ENCODE results near the gene CBLN2.

Gene CBLN2

DNA sequence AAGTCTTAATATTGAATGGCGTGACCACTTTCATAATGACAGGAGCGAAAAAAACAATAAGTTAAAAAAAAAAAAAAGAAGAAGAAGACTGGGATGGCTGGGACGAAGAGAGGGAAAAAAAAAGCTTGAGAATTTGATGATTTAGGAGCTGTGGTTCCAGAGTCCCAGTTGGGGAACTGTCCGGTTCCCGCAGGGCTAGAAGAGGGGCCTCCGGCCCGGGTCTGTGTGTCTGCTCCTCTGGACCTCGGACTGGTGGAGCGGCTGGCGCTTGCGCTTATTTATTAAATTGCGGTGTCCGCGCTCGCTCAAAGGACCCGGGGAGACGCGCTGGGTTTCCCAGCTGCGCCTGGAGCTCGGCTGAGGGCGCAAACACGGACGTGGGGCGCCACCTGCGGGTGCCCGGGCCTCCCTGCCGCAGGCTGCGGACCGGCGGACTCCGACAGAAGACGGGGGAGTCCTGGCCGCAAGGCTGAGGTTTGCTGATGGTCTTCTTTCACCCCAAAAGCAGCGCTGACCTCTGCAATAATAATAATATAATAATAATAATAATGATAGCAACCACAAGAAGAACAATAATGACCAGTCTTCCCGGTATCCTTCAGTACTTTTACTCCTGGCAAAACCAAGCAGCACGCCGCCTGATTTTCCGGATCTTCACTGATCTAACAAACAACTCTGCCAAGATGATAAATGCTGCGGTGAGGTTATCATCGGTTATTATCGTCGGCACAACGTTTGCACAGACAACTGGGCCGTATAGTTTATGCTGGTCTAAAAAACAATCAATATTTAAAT is at the start of gene CBLN2:
Gene CBLN2 (minus strand): TSS at position 251 of the 795 bp plus-strand sequence. CDS start 2,182 bp downstream, outside the sequence.
- TF ChIP-seq, protein P1, sequence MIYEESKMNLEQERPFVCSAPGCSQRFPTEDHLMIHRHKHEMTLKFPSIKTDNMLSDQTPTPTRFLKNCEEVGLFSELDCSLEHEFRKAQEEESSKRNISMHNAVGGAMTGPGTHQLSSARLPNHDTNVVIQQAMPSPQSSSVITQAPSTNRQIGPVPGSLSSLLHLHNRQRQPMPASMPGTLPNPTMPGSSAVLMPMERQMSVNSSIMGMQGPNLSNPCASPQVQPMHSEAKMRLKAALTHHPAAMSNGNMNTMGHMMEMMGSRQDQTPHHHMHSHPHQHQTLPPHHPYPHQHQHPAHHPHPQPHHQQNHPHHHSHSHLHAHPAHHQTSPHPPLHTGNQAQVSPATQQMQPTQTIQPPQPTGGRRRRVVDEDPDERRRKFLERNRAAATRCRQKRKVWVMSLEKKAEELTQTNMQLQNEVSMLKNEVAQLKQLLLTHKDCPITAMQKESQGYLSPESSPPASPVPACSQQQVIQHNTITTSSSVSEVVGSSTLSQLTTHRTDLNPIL (CRISPR knock-in tag; IDR thresholded peaks at IDR 0.05; ENCODE audit: low read depth) = no peak
- no peak for TF ChIP-seq TCF4 (CRISPR knock-in tag; IDR thresholded peaks at IDR 0.05; ENCODE audit: borderline replicate concordance)
- TF ChIP-seq ZFP30 (CRISPR knock-in tag; IDR thresholded peaks at IDR 0.05) = no peak
- TF ChIP-seq ZFP3 (CRISPR knock-in tag; IDR thresholded peaks at IDR 0.05) = peak; percentile 83; the same call in 1 of the 2 replicates
- ATAC-seq = peak; percentile 97

DNA sequence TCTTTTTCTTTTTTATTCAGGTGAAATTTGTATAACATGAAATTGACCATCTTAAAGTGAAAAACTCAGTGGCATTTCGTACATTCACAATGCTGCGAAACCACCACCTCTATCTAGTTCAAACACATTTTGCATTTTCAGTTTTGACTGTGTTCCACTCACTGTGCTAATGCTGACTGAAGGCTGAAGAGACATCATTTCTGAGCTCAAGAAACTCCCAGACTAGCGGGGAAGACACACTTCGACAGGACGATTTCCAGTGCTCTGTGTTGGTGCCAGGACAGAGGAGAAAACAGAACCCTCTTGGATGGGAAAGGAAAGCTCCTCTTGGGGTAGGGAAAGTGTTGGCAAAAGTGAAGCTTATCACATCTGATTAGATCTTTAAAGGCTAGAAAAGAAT is 44.2 kb upstream of the CBLN2 start:
- ATAC-seq = no peak
- TF ChIP-seq ZNF565 (CRISPR knock-in tag; conservative IDR thresholded peaks at IDR 0.05; ENCODE audit: low read depth) = no peak
- no peak for TF ChIP-seq TOX (CRISPR knock-in tag; IDR thresholded peaks at IDR 0.05; ENCODE audit: borderline replicate concordance)
- no peak for TF ChIP-seq ZFP3 (CRISPR knock-in tag; IDR thresholded peaks at IDR 0.05)
- no peak for TF ChIP-seq SNAI2 (CRISPR knock-in tag; IDR thresholded peaks at IDR 0.05)
- no peak for TF ChIP-seq CSDC2 (CRISPR knock-in tag; IDR thresholded peaks at IDR 0.05)
- TF ChIP-seq GLIS3 (CRISPR knock-in tag; IDR thresholded peaks at IDR 0.05) = no peak
- TF ChIP-seq, protein P2, sequence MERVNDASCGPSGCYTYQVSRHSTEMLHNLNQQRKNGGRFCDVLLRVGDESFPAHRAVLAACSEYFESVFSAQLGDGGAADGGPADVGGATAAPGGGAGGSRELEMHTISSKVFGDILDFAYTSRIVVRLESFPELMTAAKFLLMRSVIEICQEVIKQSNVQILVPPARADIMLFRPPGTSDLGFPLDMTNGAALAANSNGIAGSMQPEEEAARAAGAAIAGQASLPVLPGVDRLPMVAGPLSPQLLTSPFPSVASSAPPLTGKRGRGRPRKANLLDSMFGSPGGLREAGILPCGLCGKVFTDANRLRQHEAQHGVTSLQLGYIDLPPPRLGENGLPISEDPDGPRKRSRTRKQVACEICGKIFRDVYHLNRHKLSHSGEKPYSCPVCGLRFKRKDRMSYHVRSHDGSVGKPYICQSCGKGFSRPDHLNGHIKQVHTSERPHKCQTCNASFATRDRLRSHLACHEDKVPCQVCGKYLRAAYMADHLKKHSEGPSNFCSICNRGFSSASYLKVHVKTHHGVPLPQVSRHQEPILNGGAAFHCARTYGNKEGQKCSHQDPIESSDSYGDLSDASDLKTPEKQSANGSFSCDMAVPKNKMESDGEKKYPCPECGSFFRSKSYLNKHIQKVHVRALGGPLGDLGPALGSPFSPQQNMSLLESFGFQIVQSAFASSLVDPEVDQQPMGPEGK (CRISPR knock-in tag; IDR thresholded peaks at IDR 0.05; ENCODE audit: borderline replicate concordance) = no peak
- TF ChIP-seq ZFP30 (CRISPR knock-in tag; IDR thresholded peaks at IDR 0.05) = no peak
- TF ChIP-seq ARNTL (CRISPR knock-in tag; IDR thresholded peaks at IDR 0.05; ENCODE audit: borderline replicate concordance, low read depth) = no peak
- TF ChIP-seq, protein P3, sequence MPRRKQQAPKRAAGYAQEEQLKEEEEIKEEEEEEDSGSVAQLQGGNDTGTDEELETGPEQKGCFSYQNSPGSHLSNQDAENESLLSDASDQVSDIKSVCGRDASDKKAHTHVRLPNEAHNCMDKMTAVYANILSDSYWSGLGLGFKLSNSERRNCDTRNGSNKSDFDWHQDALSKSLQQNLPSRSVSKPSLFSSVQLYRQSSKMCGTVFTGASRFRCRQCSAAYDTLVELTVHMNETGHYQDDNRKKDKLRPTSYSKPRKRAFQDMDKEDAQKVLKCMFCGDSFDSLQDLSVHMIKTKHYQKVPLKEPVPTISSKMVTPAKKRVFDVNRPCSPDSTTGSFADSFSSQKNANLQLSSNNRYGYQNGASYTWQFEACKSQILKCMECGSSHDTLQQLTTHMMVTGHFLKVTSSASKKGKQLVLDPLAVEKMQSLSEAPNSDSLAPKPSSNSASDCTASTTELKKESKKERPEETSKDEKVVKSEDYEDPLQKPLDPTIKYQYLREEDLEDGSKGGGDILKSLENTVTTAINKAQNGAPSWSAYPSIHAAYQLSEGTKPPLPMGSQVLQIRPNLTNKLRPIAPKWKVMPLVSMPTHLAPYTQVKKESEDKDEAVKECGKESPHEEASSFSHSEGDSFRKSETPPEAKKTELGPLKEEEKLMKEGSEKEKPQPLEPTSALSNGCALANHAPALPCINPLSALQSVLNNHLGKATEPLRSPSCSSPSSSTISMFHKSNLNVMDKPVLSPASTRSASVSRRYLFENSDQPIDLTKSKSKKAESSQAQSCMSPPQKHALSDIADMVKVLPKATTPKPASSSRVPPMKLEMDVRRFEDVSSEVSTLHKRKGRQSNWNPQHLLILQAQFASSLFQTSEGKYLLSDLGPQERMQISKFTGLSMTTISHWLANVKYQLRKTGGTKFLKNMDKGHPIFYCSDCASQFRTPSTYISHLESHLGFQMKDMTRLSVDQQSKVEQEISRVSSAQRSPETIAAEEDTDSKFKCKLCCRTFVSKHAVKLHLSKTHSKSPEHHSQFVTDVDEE (CRISPR knock-in tag; IDR thresholded peaks at IDR 0.05) = no peak
- no peak for TF ChIP-seq RARB (CRISPR knock-in tag; IDR thresholded peaks at IDR 0.05)

DNA sequence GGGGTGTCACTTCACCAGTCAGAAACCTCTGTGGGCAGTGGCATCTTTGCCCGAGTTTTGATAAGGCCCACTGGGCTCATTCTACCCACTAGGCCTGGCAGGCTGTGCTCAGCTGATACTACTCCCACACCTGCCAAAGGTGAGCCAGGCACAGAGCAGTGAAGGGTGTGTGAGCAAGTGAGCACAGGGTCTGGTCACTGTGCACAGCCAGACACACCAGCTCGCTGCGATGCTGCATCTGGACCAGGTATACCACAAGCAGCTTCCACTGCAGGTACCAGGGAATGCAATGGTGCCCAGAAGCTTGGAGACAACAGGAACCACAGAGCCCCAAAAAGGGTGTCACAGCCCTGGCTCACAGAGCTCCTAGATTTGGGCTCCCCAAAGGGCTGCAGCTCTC is 40.6 kb upstream of the CBLN2 start:
- TF ChIP-seq OSR1 (CRISPR knock-in tag; IDR thresholded peaks at IDR 0.05) = no peak
- no peak for TF ChIP-seq ESRRG (CRISPR knock-in tag; IDR thresholded peaks at IDR 0.05)
- no peak for TF ChIP-seq ZFP3 (CRISPR knock-in tag; IDR thresholded peaks at IDR 0.05)
- TF ChIP-seq RARB (CRISPR knock-in tag; IDR thresholded peaks at IDR 0.05) = no peak
- TF ChIP-seq, protein P4, sequence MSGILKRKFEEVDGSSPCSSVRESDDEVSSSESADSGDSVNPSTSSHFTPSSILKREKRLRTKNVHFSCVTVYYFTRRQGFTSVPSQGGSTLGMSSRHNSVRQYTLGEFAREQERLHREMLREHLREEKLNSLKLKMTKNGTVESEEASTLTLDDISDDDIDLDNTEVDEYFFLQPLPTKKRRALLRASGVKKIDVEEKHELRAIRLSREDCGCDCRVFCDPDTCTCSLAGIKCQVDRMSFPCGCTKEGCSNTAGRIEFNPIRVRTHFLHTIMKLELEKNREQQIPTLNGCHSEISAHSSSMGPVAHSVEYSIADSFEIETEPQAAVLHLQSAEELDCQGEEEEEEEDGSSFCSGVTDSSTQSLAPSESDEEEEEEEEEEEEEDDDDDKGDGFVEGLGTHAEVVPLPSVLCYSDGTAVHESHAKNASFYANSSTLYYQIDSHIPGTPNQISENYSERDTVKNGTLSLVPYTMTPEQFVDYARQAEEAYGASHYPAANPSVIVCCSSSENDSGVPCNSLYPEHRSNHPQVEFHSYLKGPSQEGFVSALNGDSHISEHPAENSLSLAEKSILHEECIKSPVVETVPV (CRISPR knock-in tag; IDR thresholded peaks at IDR 0.05) = no peak
- TF ChIP-seq SNAI2 (CRISPR knock-in tag; IDR thresholded peaks at IDR 0.05) = no peak
- TF ChIP-seq ZNF8 (CRISPR knock-in tag; IDR thresholded peaks at IDR 0.05) = no peak
- TF ChIP-seq ZC3H10 (CRISPR knock-in tag; IDR thresholded peaks at IDR 0.05) = no peak
- no peak for TF ChIP-seq TCF4 (CRISPR knock-in tag; IDR thresholded peaks at IDR 0.05; ENCODE audit: borderline replicate concordance)
- TF ChIP-seq, protein P3 (CRISPR knock-in tag; IDR thresholded peaks at IDR 0.05) = no peak
- TF ChIP-seq ZFP30 (CRISPR knock-in tag; IDR thresholded peaks at IDR 0.05) = no peak
- TF ChIP-seq, protein P5, sequence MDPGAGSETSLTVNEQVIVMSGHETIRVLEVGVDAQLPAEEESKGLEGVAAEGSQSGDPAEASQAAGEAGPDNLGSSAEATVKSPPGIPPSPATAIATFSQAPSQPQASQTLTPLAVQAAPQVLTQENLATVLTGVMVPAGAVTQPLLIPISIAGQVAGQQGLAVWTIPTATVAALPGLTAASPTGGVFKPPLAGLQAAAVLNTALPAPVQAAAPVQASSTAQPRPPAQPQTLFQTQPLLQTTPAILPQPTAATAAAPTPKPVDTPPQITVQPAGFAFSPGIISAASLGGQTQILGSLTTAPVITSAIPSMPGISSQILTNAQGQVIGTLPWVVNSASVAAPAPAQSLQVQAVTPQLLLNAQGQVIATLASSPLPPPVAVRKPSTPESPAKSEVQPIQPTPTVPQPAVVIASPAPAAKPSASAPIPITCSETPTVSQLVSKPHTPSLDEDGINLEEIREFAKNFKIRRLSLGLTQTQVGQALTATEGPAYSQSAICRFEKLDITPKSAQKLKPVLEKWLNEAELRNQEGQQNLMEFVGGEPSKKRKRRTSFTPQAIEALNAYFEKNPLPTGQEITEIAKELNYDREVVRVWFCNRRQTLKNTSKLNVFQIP (CRISPR knock-in tag; IDR thresholded peaks at IDR 0.05; ENCODE audit: borderline replicate concordance, low read depth) = no peak
- no peak for TF ChIP-seq ZNF70 (CRISPR knock-in tag; IDR thresholded peaks at IDR 0.05)
- no peak for TF ChIP-seq GLIS3 (CRISPR knock-in tag; IDR thresholded peaks at IDR 0.05)
- no peak for TF ChIP-seq ZNF565 (CRISPR knock-in tag; conservative IDR thresholded peaks at IDR 0.05; ENCODE audit: low read depth)
- TF ChIP-seq PPARA (CRISPR knock-in tag; IDR thresholded peaks at IDR 0.05; ENCODE audit: borderline replicate concordance) = no peak
- TF ChIP-seq CSDC2 (CRISPR knock-in tag; IDR thresholded peaks at IDR 0.05) = no peak
- TF ChIP-seq ARNTL (CRISPR knock-in tag; IDR thresholded peaks at IDR 0.05; ENCODE audit: borderline replicate concordance, low read depth) = no peak
- no peak for TF ChIP-seq TOX (CRISPR knock-in tag; IDR thresholded peaks at IDR 0.05; ENCODE audit: borderline replicate concordance)
- TF ChIP-seq BACH2 (CRISPR knock-in tag; IDR thresholded peaks at IDR 0.05; ENCODE audit: borderline replicate concordance) = no peak
- ATAC-seq = no peak

All from SK-N-SH treated with all-trans-retinoic acid at 6 μM for 48 hours (cell line).